ENCODE measurements around the gene WFIKKN2.

Gene WFIKKN2

GRCh38 chr17:50877838-50878237 is 42.5 kb downstream of the WFIKKN2 start:
- TF ChIP-seq EZH2 (IDR thresholded peaks at IDR 0.05; ENCODE audit: borderline replicate concordance, low read length), result no peak
- no peaks in the 10 kb centered on the region for H3K4me1 ChIP-seq (ENCODE audit: insufficient read depth, low read length, severe bottlenecking)
- no peak overlapping the region for H2AFZ ChIP-seq (ENCODE audit: low read length)
- no peaks in the 10 kb centered on the region for H3K9me2 ChIP-seq (ENCODE audit: low read depth, low read length)
- no peak overlapping the region for H3K9ac ChIP-seq (ENCODE audit: low read length)
- H3K9me3 ChIP-seq (ENCODE audit: low read length), result no peaks in the 10 kb centered on the region
- H3K79me2 ChIP-seq (ENCODE audit: insufficient read depth, low read length), result no peaks in the 10 kb centered on the region
- H3K36me3 ChIP-seq (ENCODE audit: insufficient read depth, low read length), result no peaks in the 10 kb centered on the region; the same call in 1 of the 2 replicates
- no peak overlapping the region for H3K27ac ChIP-seq (ENCODE audit: low read depth, low read length, poor library complexity, severe bottlenecking)
- no peaks in the 10 kb centered on the region for H4K20me1 ChIP-seq (ENCODE audit: insufficient read depth, low read length)
- no peaks in the 10 kb centered on the region for H3K27me3 ChIP-seq (ENCODE audit: insufficient read depth, low read length)
- H3F3A ChIP-seq (ENCODE audit: insufficient read depth, low read length), result no peaks in the 10 kb centered on the region
- H3K4me3 ChIP-seq (ENCODE audit: low read depth, low read length, poor library complexity, severe bottlenecking), result no peak overlapping the region
- no peak overlapping the region for H3K4me2 ChIP-seq (ENCODE audit: low read length)

GRCh38 chr17:50879086-50879485 is 43.7 kb downstream of the WFIKKN2 start:
- no peak overlapping the region for H3K9ac ChIP-seq (ENCODE audit: low read length)
- H4K20me1 ChIP-seq (ENCODE audit: insufficient read depth, low read length), result no peaks in the 10 kb centered on the region
- no peaks in the 10 kb centered on the region for H3K9me2 ChIP-seq (ENCODE audit: low read depth, low read length)
- H2AFZ ChIP-seq (ENCODE audit: low read length), result no peak overlapping the region
- H3K79me2 ChIP-seq (ENCODE audit: insufficient read depth, low read length), result no peaks in the 10 kb centered on the region
- H3K27me3 ChIP-seq (ENCODE audit: insufficient read depth, low read length), result no peaks in the 10 kb centered on the region
- no peak overlapping the region for H3K4me2 ChIP-seq (ENCODE audit: low read length)
- H3K9me3 ChIP-seq (ENCODE audit: low read length), result no peaks in the 10 kb centered on the region
- no peak overlapping the region for H3K27ac ChIP-seq (ENCODE audit: low read depth, low read length, poor library complexity, severe bottlenecking)
- TF ChIP-seq CTCF (IDR thresholded peaks at IDR 0.05; ENCODE audit: low read length), result no peak
- TF ChIP-seq EZH2 (IDR thresholded peaks at IDR 0.05; ENCODE audit: borderline replicate concordance, low read length), result no peak
- H3K4me1 ChIP-seq (ENCODE audit: insufficient read depth, low read length, severe bottlenecking), result no peaks in the 10 kb centered on the region
- H3F3A ChIP-seq (ENCODE audit: insufficient read depth, low read length), result no peaks in the 10 kb centered on the region
- no peaks in the 10 kb centered on the region; the same call in 1 of the 2 replicates for H3K36me3 ChIP-seq (ENCODE audit: insufficient read depth, low read length)
- H3K4me3 ChIP-seq (ENCODE audit: low read depth, low read length, poor library complexity, severe bottlenecking), result no peak overlapping the region

- Histone ChIP-seq H3K9me2 (ENCODE audit: low read depth, low read length) (no peaks in the 10 kb centered on the region), H3F3A (ENCODE audit: insufficient read depth, low read length) (no peaks in the 10 kb centered on the region), H3K9ac (ENCODE audit: low read length) (no peak overlapping the region), H3K9me3 (ENCODE audit: low read length) (no peaks in the 10 kb centered on the region), H3K4me1 (ENCODE audit: insufficient read depth, low read length, severe bottlenecking) (no peaks in the 10 kb centered on the region), H2AFZ (ENCODE audit: low read length) (no peak overlapping the region), H3K4me3 (ENCODE audit: low read depth, low read length, poor library complexity, severe bottlenecking) (no peak overlapping the region), H4K20me1 (ENCODE audit: insufficient read depth, low read length) (no peaks in the 10 kb centered on the region), H3K36me3 (ENCODE audit: insufficient read depth, low read length) (no peaks in the 10 kb centered on the region; the same call in 1 of the 2 replicates), H3K4me2 (ENCODE audit: low read length) (no peak overlapping the region), H3K27ac (ENCODE audit: low read depth, low read length, poor library complexity, severe bottlenecking) (no peak overlapping the region), H3K79me2 (ENCODE audit: insufficient read depth, low read length) (no peaks in the 10 kb centered on the region), H3K27me3 (ENCODE audit: insufficient read depth, low read length) (no peaks in the 10 kb centered on the region)
- TF ChIP-seq CTCF (IDR thresholded peaks at IDR 0.05; ENCODE audit: low read length) (no peak), EZH2 (IDR thresholded peaks at IDR 0.05; ENCODE audit: borderline replicate concordance, low read length) (no peak)
Measured at GRCh38 chr17:50881182-50881581, 45.8 kb downstream of the WFIKKN2 start.

GRCh38 chr17:50882851-50883250 is 47.5 kb downstream of the WFIKKN2 start:
- H4K20me1 ChIP-seq (ENCODE audit: insufficient read depth, low read length), result no peaks in the 10 kb centered on the region
- no peaks in the 10 kb centered on the region for H3F3A ChIP-seq (ENCODE audit: insufficient read depth, low read length)
- no peaks in the 10 kb centered on the region for H3K79me2 ChIP-seq (ENCODE audit: insufficient read depth, low read length)
- H2AFZ ChIP-seq (ENCODE audit: low read length), result no peak overlapping the region
- no peak overlapping the region for H3K9ac ChIP-seq (ENCODE audit: low read length)
- no peak overlapping the region for H3K27ac ChIP-seq (ENCODE audit: low read depth, low read length, poor library complexity, severe bottlenecking)
- no peaks in the 10 kb centered on the region for H3K27me3 ChIP-seq (ENCODE audit: insufficient read depth, low read length)
- H3K9me2 ChIP-seq (ENCODE audit: low read depth, low read length), result no peaks in the 10 kb centered on the region
- no peaks in the 10 kb centered on the region; the same call in 1 of the 2 replicates for H3K36me3 ChIP-seq (ENCODE audit: insufficient read depth, low read length)
- TF ChIP-seq CTCF (IDR thresholded peaks at IDR 0.05; ENCODE audit: low read length), result no peak
- no peak for TF ChIP-seq EZH2 (IDR thresholded peaks at IDR 0.05; ENCODE audit: borderline replicate concordance, low read length)
- no peak overlapping the region for H3K4me2 ChIP-seq (ENCODE audit: low read length)
- H3K4me1 ChIP-seq (ENCODE audit: insufficient read depth, low read length, severe bottlenecking), result no peaks in the 10 kb centered on the region
- no peak overlapping the region for H3K4me3 ChIP-seq (ENCODE audit: low read depth, low read length, poor library complexity, severe bottlenecking)
- H3K9me3 ChIP-seq (ENCODE audit: low read length), result no peaks in the 10 kb centered on the region

All from OCI-LY1 (cell line).